Nephron progenitor cell (in vitro differentiated cells): ENCODE measurements around the gene NDUFA12.

ENCODE experiments used
- DNase-seq: peaks from one replicate; pipeline ENCODE4 v3.0.0; 2021
- H3K27ac Mint-ChIP-seq: 2 replicates; pipeline ENCODE4 v1.8.0; 2021; ENCODE audit warnings: mild to moderate bottlenecking, moderate library complexity, mixed read lengths
- H3K27me3 Mint-ChIP-seq: 2 replicates; pipeline ENCODE4 v1.8.0; 2021; ENCODE audit warnings: mild to moderate bottlenecking, low read depth, mixed read lengths; ENCODE audit not compliant: poor library complexity
- H3K36me3 Mint-ChIP-seq: 2 replicates; pipeline ENCODE4 v1.8.0; 2021; ENCODE audit warnings: low read depth, mixed read lengths
- H3K4me1 Mint-ChIP-seq: 2 replicates; pipeline ENCODE4 v1.8.0; 2021; ENCODE audit warnings: mixed read lengths
- H3K4me3 Mint-ChIP-seq: 2 replicates; pipeline ENCODE4 v1.8.0; 2021; ENCODE audit warnings: mild to moderate bottlenecking, moderate library complexity, mixed read lengths
- H3K9me3 Mint-ChIP-seq: 2 replicates; pipeline ENCODE4 v1.8.0; 2021; ENCODE audit warnings: mild to moderate bottlenecking, moderate library complexity, mixed read lengths
- CTCF ChIP-seq: fragments of 200-600 bp; sonication (generic); IDR thresholded peaks from 2 replicates; pipeline ENCODE4 v1.5.0; 2021; ENCODE audit warnings: antibody characterized with exemption

The NDUFA12 gene

GRCh38 chr12:94938583-94938982, 64.9 kb downstream of the NDUFA12 start:
- no peak for DNase-seq
- TF ChIP-seq CTCF, result no peak
- Mint-ChIP-seq H3K27me3 (peaks cover 8% of the 10 kb centered on the region), H3K4me1 (peaks cover 11% of the 10 kb centered on the region), H3K27ac (no peak overlapping the region), H3K36me3 (no peaks in the 10 kb centered on the region), H3K9me3 (peaks cover under 1% of the 10 kb centered on the region), H3K4me3 (no peak overlapping the region)

- no peak for TF ChIP-seq CTCF
- H3K4me1 Mint-ChIP-seq, result no peaks in the 10 kb centered on the region
- H3K36me3 Mint-ChIP-seq, result no peaks in the 10 kb centered on the region
- H3K9me3 Mint-ChIP-seq, result no peaks in the 10 kb centered on the region
- H3K27ac Mint-ChIP-seq, result no peak overlapping the region
- H3K27me3 Mint-ChIP-seq, result peaks cover 4% of the 10 kb centered on the region
- H3K4me3 Mint-ChIP-seq, result no peak overlapping the region
- DNase-seq, result no peak
These were observed 72.7 kb downstream of the NDUFA12 start for GRCh38 chr12:94930772-94931171.

GRCh38 chr12:94930216-94930654, 73.3 kb downstream of the NDUFA12 start:
- Mint-ChIP-seq H3K36me3 (no peaks in the 10 kb centered on the region), H3K4me1 (no peaks in the 10 kb centered on the region), H3K4me3 (no peak overlapping the region), H3K9me3 (no peaks in the 10 kb centered on the region), H3K27me3 (peaks cover 4% of the 10 kb centered on the region), H3K27ac (no peak overlapping the region)
- DNase-seq, result no peak
- TF ChIP-seq CTCF, result no peak

- Mint-ChIP-seq H3K4me3 (no peak overlapping the region), H3K4me1 (no peaks in the 10 kb centered on the region), H3K9me3 (no peaks in the 10 kb centered on the region), H3K36me3 (no peaks in the 10 kb centered on the region), H3K27ac (no peak overlapping the region), H3K27me3 (peaks cover 4% of the 10 kb centered on the region)
- DNase-seq, result no peak
- no peak for TF ChIP-seq CTCF
These were observed 73.7 kb downstream of the NDUFA12 start for GRCh38 chr12:94929780-94930179.

- Mint-ChIP-seq H3K9me3 (no peaks in the 10 kb centered on the region), H3K4me3 (no peak overlapping the region), H3K27me3 (peaks cover 4% of the 10 kb centered on the region), H3K27ac (no peak overlapping the region), H3K4me1 (peaks cover 16% of the 10 kb centered on the region), H3K36me3 (no peaks in the 10 kb centered on the region)
- DNase-seq, result no peak
- no peak for TF ChIP-seq CTCF
These were observed 77.8 kb downstream of the NDUFA12 start for GRCh38 chr12:94925729-94926128.

- peaks cover 4% of the 10 kb centered on the region for H3K27me3 Mint-ChIP-seq
- no peaks in the 10 kb centered on the region for H3K9me3 Mint-ChIP-seq
- no peak for DNase-seq
- no peak overlapping the region for H3K27ac Mint-ChIP-seq
- TF ChIP-seq CTCF, result no peak
- no peaks in the 10 kb centered on the region for H3K36me3 Mint-ChIP-seq
- H3K4me3 Mint-ChIP-seq, result no peak overlapping the region
- H3K4me1 Mint-ChIP-seq, result peaks cover 16% of the 10 kb centered on the region
These were observed 78.3 kb downstream of the NDUFA12 start for GRCh38 chr12:94925206-94925605.
